GM10248 (cell line): ENCODE results near the gene PDE4B.

Experiments used
- CTCF ChIA-PET: fragments of 300-600 bp; sonication (Branson Sonifier 250); formaldehyde crosslinking; extraction: SDS; loops from one replicate; lab custom pipeline; 2021; ENCODE audit warnings: antibody characterized with exemption; lab: Yijun Ruan, JAX
- POLR2A ChIA-PET: fragments of 350-650 bp; sonication (Branson Sonifier 250); formaldehyde crosslinking; extraction: SDS; loops from one replicate; lab custom pipeline; 2020; ENCODE audit warnings: antibody characterized with exemption; lab: Yijun Ruan, JAX
- DNase-seq: peaks from one replicate; pipeline ENCODE4 v3.0.0; 2012; ENCODE audit errors: extremely low spot score
- TF ChIP-seq, protein P1 (sequence below): IDR thresholded peaks from 2 replicates; pipeline ENCODE4 v1.5.1; 2012; ENCODE audit warnings: mild to moderate bottlenecking, low read depth; ENCODE audit errors: extremely low read depth, missing control alignments, control extremely low read depth

Gene PDE4B

DNA sequence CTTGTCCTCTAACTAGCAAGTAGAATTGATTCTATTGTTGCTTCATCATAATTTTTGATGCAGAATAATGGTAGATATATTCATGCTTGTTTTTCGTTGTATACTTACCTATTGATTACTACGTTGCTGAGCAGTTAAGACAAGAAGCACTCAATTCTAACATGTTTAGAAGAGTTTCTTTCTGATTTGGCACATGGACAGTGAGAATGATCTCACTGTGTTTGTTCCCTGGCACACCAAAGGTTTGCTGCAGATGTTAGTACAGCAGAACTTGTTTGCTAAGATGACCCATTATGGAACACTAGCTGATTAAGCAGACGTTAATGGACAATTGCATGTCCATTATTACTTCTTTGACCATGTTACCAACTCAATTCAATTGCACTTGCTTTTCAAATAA is 556.5 kb downstream of the PDE4B start:
- POLR2A ChIA-PET: no interaction called here
- CTCF ChIA-PET: interaction anchor here (0.9 to 5.7 kb wide), 9 partner anchors 9 to 97 kb away, joined by 3 to 40 read pairs (median 18); no protein-coding TSS in a partner anchor
- TF ChIP-seq, protein P1, sequence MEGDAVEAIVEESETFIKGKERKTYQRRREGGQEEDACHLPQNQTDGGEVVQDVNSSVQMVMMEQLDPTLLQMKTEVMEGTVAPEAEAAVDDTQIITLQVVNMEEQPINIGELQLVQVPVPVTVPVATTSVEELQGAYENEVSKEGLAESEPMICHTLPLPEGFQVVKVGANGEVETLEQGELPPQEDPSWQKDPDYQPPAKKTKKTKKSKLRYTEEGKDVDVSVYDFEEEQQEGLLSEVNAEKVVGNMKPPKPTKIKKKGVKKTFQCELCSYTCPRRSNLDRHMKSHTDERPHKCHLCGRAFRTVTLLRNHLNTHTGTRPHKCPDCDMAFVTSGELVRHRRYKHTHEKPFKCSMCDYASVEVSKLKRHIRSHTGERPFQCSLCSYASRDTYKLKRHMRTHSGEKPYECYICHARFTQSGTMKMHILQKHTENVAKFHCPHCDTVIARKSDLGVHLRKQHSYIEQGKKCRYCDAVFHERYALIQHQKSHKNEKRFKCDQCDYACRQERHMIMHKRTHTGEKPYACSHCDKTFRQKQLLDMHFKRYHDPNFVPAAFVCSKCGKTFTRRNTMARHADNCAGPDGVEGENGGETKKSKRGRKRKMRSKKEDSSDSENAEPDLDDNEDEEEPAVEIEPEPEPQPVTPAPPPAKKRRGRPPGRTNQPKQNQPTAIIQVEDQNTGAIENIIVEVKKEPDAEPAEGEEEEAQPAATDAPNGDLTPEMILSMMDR: no peak
- no peak for DNase-seq

DNA sequence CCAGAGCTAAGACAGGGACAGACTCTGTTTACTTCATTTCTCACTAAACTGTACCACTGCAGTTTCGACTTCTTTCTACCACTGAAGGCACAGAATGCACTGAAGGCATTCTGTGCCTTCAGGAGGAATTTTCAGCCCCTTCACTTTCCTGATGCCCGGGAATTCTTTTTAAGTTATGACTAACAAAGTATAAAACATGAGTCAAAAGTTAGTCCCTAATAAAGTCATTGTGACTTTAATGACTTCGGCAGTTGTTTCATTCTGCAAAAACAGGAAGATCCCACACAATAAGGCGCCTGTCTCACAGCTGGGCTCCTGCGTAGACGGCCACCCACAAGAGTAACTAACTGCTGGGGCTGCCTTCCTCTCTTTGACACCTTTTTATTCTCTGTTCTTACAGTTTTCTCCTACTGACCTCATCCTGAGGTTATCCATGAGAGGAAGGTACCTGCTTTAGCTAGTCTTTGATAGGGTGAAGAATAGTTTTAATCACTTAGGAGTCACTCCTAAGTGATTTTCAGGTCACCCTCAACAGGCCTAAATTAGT is 557.4 kb downstream of the PDE4B start:
- TF ChIP-seq, protein P1: no peak
- DNase-seq: no peak
- ChIA-PET POLR2A (interaction anchor here (1.2 to 1.4 kb wide), 3 partner anchors 8 to 15 kb away, joined by 3 to 4 read pairs (median 3); no protein-coding TSS in a partner anchor), CTCF (interaction anchor here (0.9 to 5.7 kb wide), 18 partner anchors 7 to 98 kb away, joined by 3 to 40 read pairs (median 6); no protein-coding TSS in a partner anchor)

DNA sequence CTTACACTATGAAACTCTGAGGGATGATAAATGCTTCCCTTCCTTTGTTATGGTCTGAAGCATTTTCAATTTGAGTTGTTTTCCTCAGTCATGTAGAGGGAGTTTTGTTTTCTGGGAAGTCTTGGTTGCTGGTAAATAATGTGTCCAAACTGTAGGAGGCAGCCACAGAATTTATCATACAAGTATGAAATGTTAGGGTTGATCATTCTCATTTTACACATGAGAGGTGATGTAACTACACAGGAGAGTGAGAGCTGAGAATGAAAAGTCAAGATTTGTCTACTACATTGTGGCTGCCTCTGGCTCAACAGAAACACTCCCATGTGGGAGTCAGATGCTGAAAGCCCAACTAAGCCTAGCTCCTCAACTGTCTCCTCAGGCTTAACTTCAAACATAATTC is 558.8 kb downstream of the PDE4B start:
- TF ChIP-seq, protein P1: no peak
- ChIA-PET POLR2A (interaction anchor here (0.6 kb wide), 1 partner anchor 9 kb away, joined by 3 read pairs; no protein-coding TSS in a partner anchor), CTCF (interaction anchor here (1.3 to 5.7 kb wide), 10 partner anchors 9 to 100 kb away, joined by 4 to 40 read pairs (median 13); no protein-coding TSS in a partner anchor)
- DNase-seq: no peak

DNA sequence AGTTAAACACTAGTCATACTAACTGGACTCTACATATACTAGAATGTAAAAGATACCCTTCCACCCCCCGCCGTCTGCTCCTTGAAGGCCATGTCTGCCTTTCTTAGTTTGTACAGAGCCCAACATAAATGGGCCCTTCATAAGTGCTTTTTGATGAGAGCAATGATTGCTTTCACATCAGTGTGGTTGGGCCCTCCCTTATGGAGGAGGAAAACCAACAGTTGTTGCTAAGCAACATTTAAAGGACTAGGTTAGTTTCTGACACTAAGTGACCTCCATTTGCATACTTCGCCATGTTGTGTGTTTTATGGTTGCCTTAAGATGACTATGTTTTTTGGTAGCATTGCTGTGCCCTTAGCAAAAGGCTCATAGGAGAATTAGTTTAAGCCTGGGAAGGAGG is 559.2 kb downstream of the PDE4B start:
- ChIA-PET POLR2A (interaction anchor here (0.6 to 0.7 kb wide), 2 partner anchors 10 to 84 kb away, joined by 3 read pairs; no protein-coding TSS in a partner anchor), CTCF (interaction anchor here (1.7 to 5.7 kb wide), 10 partner anchors 9 to 109 kb away, joined by 5 to 40 read pairs (median 14); no protein-coding TSS in a partner anchor)
- no peak for DNase-seq
- TF ChIP-seq, protein P1: no peak

DNA sequence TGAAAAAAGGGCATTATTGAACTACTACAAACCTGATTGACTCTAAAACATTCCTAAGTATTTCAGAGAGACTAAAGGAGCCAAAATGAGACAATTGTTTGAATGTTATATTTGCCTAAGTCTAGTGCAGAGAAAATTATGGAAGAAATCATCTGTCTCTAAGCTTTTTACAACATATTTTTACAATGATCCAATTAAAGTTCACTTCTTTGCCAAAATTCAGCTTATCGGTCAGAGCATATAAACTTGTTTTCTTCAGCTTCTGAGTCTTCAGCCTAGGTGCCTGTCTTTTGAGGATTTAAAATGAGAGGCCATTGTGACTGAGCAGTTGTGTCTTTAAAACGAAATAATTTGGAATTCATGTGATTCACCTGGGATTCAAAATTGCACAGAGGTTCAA is 560.1 kb downstream of the PDE4B start:
- no peak for DNase-seq
- TF ChIP-seq, protein P1: no peak
- ChIA-PET CTCF (interaction anchor here (1.7 to 5.7 kb wide), 6 partner anchors 9 to 110 kb away, joined by 5 to 40 read pairs (median 20); no protein-coding TSS in a partner anchor), POLR2A (interaction anchor here (1.0 kb wide), 1 partner anchor 11 kb away, joined by 3 read pairs; no protein-coding TSS in a partner anchor)

DNA sequence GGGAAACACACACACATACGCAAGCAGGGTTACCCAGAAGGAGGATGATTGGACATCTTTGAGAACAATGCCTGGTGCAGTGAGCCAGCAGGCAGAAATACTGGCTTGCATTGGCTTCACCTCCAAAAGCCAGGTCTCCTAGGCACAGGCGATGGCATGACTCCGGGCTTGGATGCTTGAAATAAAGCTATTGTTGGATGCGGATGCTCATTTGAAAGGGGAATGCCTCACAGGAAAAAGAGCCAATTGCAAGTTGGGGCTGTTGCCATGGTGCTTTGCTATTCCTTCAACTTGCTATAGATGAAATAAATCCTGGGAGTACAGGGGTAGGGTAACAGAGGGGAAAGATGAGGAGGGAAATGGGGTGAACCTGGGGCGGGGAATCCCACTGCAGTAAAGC is 560.6 kb downstream of the PDE4B start:
- TF ChIP-seq, protein P1: no peak
- ChIA-PET POLR2A (interaction anchor here (1.0 kb wide), 1 partner anchor 12 kb away, joined by 3 read pairs; no protein-coding TSS in a partner anchor), CTCF (interaction anchor here (1.0 to 5.7 kb wide), 9 partner anchors 8 to 110 kb away, joined by 3 to 40 read pairs (median 9); no protein-coding TSS in a partner anchor)
- DNase-seq: no peak
